ENCODE measurements around the gene GMCL1.
A peak's percentile ranks its signal among the peaks of the same experiment; 100 is the strongest.

Gene GMCL1

DNA sequence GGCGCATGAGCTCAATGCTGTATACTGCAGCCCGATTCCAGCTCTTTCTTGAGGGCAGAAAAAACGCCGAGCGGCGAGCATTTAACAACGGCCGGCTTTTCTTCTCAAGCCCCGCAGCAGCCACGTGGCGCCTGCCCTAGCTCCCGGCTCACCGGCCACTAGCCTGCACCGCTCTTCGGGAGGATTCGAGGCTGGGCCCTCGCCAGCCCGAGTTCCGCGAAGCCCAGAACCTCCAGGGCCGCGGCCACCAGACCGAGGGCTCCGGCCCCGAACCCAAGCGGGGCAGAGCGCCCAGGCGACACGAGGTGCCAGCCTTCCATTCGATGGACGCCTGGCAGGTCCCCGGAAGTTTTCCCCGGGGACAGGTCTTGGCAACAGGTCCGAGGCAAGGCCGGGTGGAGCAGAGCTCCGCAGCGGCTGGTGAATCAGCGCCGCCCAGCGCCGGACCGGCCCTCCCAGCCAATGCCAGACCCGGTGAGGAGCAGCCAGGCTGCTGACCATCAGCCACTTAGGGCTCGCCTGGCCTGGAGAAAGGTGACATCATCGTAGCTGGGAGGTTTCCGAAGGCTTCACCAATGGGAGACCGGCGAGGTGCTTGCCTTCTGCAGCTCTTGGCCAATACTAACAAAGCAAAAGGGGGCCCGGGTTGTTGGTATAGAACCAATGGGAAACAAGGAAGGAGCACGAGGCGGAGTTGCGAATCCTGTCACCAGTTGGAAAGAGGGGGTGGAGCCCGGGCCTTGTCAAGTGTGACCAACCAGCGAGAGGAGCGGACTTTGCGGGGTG lies 84.9 kb downstream of the GMCL1 start:
- CTCF ChIA-PET = interaction anchor here (0.7 to 6.0 kb wide), 25 partner anchors 9 to 388 kb away, joined by 3 to 68 read pairs (median 4); partner anchors contain the start of genes C2orf42, FAM136A and SNRNP27
- POLR2A ChIA-PET = interaction anchor here (0.6 to 2.5 kb wide), 26 partner anchors 9 to 1417 kb away, joined by 3 to 23 read pairs (median 6); partner anchors contain the start of genes C2orf42, PCBP1, PCYOX1 and SNRPG
- TF ChIP-seq, protein P1, sequence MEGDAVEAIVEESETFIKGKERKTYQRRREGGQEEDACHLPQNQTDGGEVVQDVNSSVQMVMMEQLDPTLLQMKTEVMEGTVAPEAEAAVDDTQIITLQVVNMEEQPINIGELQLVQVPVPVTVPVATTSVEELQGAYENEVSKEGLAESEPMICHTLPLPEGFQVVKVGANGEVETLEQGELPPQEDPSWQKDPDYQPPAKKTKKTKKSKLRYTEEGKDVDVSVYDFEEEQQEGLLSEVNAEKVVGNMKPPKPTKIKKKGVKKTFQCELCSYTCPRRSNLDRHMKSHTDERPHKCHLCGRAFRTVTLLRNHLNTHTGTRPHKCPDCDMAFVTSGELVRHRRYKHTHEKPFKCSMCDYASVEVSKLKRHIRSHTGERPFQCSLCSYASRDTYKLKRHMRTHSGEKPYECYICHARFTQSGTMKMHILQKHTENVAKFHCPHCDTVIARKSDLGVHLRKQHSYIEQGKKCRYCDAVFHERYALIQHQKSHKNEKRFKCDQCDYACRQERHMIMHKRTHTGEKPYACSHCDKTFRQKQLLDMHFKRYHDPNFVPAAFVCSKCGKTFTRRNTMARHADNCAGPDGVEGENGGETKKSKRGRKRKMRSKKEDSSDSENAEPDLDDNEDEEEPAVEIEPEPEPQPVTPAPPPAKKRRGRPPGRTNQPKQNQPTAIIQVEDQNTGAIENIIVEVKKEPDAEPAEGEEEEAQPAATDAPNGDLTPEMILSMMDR (IDR thresholded peaks at IDR 0.05; ENCODE audit: control extremely low read depth, extremely low read depth, low read depth, missing control alignments) = peak; percentile 43
- peak; percentile 98 for DNase-seq (ENCODE audit: extremely low spot score)

DNA sequence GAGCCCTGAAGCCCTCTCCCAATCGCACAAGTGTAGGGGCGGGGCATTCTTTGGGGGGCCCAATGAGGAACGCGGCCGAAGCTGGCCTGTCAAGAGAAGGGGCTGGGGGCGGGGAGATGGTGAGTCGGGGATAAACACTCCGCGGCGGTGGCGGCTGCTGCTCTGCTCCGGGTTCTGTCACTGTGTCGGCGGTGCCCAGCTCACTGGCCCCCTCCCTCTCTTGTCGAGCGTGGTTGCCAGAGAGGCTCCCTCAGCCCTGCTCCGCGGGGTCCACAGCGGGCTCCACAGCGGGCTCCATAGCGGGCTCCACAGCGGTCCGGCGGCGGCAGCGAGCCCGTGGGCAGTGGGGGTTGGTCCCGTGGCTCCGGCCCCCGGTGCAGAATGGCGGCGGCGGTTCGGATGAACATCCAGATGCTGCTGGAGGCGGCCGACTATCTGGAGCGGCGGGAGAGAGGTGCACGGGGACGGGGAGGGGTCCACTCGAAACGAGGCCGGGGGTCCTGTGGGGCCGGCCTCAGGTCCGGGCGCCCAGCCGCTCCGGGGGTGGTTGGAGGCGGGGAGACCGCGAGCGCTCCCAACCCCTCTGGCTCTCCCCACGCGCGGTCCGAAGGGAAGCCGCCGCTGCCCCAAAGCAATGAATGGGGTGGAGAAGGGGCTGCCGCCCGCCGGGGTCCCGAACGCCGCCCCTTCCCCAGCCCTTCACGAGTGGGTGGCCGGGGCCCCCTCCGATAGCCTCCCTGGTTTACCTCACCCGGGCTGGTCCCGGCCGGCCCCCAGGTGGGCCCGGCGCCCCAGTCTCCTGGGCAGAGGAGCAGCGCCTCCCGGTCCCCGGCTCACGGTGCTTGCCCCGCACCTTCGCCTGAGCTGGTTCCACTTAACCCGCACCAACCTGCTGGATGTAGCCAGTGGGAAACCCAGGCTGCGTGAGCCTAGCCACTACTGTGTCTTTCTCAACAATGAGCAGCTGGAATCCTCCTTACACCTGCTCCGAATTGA lies 85.8 kb downstream of the GMCL1 start, which contains the start of gene MXD1:
MXD1 (plus strand) TSS at position 160 of the 996 bp plus-strand sequence; CDS start at position 382, 222 bp downstream.
- TF ChIP-seq, protein P1 (IDR thresholded peaks at IDR 0.05; ENCODE audit: control extremely low read depth, extremely low read depth, low read depth, missing control alignments) = no peak
- POLR2A ChIA-PET = interaction anchor here (0.5 to 2.5 kb wide), 27 partner anchors 8 to 1416 kb away, joined by 3 to 23 read pairs (median 6); partner anchors contain the start of genes C2orf42, PCBP1, PCYOX1 and SNRPG
- DNase-seq (ENCODE audit: extremely low spot score) = no peak
- CTCF ChIA-PET = interaction anchor here (0.7 to 6.0 kb wide), 24 partner anchors 8 to 387 kb away, joined by 3 to 68 read pairs (median 4); partner anchors contain the start of genes C2orf42, FAM136A and SNRNP27

DNA sequence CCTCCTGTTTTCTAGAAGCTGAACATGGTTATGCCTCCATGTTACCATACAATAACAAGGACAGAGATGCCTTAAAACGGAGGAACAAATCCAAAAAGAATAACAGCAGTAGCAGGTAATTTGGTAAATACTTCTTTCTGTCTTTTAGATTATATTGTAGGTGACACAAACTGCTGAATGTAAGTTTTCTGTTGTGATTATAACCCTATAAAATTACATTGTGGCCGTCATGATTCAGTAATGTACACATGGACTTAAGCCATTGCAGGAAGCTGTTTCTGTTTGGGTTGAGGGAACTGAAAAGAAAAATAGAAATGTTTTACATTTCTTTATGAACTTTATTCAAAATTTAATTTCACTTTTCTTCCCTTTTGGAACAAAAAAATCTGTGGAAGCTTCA lies 86.6 kb downstream of the GMCL1 start:
- no peak for DNase-seq (ENCODE audit: extremely low spot score)
- ChIA-PET CTCF (interaction anchor here (1.0 to 5.9 kb wide), 4 partner anchors 8 to 154 kb away, joined by 3 to 68 read pairs (median 4); no protein-coding TSS in a partner anchor), POLR2A (interaction anchor here (0.5 kb wide), 1 partner anchor 155 kb away, joined by 11 read pairs; no protein-coding TSS in a partner anchor)
- TF ChIP-seq, protein P1 (IDR thresholded peaks at IDR 0.05; ENCODE audit: control extremely low read depth, extremely low read depth, low read depth, missing control alignments) = no peak

DNA sequence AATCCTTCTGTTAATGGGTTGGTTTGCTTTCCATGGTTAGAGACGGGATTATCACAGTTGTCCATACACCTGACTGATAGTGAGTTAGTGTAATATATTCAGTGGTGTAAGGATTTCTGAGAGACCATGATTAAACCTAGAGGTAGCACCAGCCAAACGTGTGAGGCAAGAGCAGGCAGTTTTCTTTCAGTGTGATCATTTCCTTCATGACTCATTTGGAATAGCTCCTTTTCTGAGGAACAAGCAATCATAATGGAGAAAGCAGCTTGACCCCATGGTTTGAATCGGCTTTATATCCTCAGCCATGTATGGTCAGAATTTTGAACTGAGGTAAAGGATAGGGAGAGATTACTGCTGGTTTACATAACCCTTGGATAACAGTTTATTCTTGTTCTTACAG lies 88.4 kb downstream of the GMCL1 start:
- no peak for DNase-seq (ENCODE audit: extremely low spot score)
- CTCF ChIA-PET = interaction anchor here (0.8 kb wide), 1 partner anchor 29 kb away, joined by 3 read pairs; no protein-coding TSS in a partner anchor
- POLR2A ChIA-PET = no interaction called here
- TF ChIP-seq, protein P1 (IDR thresholded peaks at IDR 0.05; ENCODE audit: control extremely low read depth, extremely low read depth, low read depth, missing control alignments) = no peak

DNA sequence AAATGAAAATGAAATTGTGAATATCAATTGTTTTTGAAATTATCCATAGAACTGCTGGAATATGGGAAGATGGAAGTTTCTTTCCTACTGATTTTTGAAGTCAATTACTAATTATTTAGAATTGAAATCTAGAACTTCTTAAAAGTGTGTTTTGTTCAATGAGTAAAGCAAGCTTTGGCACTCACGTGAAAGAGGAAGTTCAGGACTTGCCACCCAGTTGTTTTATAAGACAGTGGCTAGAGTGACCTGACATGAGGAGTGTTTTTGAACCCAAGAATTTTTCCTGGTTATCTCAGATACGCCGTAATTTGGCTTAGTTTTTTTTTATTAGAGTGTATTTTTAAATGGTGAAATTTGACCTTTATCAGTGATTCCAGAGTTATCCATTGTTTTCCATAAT lies 88.9 kb downstream of the GMCL1 start:
- POLR2A ChIA-PET = no interaction called here

More for the DNA sequence above, 88.9 kb downstream of the GMCL1 start:
- TF ChIP-seq, protein P1 (IDR thresholded peaks at IDR 0.05; ENCODE audit: control extremely low read depth, extremely low read depth, low read depth, missing control alignments) = no peak
- CTCF ChIA-PET = no interaction called here
- DNase-seq (ENCODE audit: extremely low spot score) = no peak

All from GM10248 (cell line).